Brain pericyte (primary cell): ENCODE measurements around the gene SMIM1.

Source experiments
- DNase-seq: peaks from one replicate; pipeline ENCODE4 v3.0.0-alpha.2; 2012; ENCODE audit warnings: low read depth, low spot score

Gene SMIM1

DNA sequence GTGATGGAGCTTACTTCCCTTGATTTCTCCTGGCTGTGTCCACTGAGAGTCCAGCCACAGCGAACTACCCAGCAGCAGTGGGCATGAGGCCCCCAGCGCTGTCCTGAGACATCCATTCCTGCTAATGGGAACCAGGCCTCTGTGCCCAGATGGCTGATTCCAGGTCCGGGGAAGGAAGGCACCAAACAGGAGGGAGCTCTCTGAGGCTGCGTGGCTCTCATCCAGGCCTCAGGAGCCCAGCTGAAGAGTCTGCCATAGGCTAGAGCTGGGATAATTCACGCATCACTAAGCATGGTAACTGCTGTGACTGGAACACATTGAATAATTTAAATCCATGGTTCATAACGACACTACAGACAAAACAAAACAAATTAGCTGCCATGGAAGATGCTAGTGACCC is 48.5 kb downstream of the SMIM1 start:
- no peak for DNase-seq

DNA sequence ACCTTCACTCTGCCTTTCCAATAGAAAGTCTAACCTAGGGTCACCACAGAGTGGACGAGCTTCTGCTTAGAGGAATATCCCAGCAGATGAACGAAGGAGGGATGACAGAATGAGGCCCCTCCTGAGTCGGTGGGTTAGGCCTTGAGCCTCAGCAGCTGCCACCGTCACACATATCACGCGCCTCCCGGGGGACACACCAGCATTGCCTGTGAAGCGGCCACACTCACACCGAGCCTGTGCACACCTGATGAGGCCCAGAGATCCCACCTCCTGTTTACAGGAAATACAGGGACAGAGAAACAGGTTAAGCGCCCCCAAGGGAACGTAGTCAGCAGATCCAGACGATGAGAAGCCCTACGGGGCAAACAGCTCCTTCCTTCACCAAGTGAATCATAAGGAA is 48.9 kb downstream of the SMIM1 start:
- DNase-seq, result no peak

DNA sequence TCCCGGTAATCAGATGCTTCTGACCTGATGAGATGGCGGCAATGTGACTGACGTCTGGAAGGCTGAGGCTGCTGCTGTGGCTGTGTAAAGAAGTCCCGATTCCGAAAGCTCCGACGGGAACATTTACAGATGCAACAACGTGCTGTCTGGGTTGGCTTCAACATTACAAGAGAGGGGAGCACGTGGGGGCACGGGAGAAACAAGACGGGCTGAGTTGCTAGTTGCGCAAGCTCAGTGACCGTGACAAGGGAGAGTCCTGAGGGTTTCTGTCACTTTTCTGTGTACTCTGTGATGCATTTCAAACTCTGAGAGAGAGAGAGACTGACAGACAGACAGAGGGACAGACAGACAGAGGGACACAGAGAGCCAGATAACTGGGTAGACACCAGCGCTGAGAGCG is 49.4 kb downstream of the SMIM1 start:
- no peak for DNase-seq

DNA sequence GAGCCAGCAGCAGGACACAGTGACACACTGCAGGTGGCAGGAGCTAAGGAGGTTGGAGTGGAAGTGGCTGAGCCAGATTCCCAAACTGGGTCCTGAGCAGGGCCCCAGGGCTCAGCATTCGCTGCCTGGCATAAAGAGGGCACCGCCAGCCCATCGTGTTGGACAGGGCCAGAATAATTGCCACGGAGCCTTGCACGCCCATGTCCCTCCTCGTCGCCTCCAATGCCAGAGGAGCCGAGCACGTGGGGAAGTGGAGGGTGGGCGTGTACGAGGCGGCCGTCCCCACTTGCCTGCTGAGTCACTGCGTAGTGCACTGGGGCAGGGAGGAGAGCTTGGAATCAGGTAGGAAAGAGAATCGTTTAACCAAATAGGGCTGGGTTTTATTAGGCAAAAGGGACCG is 49.9 kb downstream of the SMIM1 start:
- no peak for DNase-seq

DNA sequence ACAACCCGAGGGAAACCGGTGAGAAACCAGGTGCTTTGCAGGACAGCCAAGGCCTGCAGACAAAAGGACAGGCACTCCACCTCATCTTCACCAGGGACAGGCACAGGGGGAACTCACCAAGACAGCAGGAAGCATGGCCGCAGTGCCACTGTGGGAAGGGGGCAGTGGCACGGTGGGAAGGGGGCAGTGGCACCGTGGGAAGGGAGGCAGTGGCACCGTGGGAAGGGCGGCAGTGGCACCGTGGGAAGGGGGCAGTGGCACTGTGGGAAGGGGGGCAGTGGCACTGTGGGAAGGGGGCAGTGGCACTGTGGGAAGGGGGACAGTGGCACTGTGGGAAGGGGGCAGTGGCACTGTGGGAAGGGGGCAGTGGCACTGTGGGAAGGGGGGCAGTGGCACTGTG is 52.1 kb downstream of the SMIM1 start:
- DNase-seq, result no peak

DNA sequence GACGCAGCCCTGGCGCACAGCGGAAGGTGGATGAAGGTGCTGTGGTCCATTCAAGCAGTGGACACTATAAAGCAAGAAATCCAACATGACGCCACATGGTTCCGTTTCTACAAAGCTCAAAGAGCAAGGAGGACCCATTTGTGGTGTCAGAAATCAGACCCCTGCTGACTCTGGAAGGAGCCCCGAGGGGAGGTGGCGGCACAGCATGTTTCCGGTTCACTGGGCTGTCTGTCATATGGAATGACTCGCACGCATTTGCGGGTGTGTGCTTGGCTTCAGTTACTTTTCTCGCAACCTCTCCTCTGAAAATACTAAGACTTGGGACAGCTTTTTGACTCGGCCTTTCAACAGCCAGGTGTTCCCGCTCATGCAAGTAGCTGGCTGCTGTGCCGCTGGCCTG is 52.8 kb downstream of the SMIM1 start:
- DNase-seq, result no peak
